Dedifferentiated amniotic fluid mesenchymal stem cell (primary cell): ENCODE measurements around the gene SIGMAR1.

Experiments
- DNase-seq: peaks from one replicate; pipeline ENCODE4 v3.0.0-alpha.2; 2016; ENCODE audit errors: extremely low spot score

The SIGMAR1 gene

GRCh38 chr9:34630402-34631154, 7.0 kb downstream of the SIGMAR1 start:
- no peak for DNase-seq

- no peak for DNase-seq
These were observed 8.1 kb downstream of the SIGMAR1 start for GRCh38 chr9:34629491-34629808.

DNA sequence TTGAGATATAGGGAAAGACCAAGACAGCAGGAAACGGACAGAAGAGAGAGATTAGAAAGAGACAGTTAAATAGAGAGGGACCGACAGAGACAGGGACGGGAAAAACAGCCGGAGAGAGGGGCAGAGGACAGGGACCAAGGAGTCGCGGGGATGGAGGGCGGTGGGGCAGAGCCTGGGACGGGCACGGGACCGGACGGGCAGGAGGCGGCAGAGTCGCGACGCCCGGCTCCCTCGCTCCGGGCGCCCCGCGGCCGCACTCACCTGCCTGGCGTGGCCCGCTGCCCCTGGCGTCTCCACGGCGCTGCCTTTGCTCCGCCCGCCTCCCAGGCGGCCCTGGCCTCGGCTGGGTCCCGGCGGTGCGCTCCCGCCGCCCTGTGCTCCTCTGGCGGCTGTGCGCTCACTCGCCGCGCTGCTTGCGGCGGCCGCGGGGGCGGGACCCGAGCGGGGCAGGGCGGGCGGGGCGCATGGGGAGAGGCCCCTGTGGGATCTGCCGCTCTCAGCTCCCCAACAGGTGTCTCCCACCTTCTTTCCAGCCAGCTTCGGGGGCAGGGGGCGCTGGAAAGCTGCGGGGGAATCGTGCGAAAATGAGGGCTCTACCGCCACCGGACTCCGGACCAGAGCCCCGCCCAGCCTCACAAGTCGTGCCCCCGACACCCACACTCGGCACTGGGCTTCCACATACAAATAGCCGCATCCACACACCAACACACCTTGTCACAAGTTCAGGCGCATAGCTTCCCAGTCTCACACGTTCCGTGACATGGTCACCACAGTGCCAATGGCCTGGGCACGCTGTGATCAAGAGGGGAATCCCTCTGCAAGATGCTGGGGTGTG, 8.7 kb downstream of the SIGMAR1 start, which contains the start of gene ARID3C:
TSS of gene ARID3C (minus strand) at position 411 of the 835 bp plus-strand sequence. CDS start 1,052 bp downstream, outside the sequence.
- no peak for DNase-seq

DNA sequence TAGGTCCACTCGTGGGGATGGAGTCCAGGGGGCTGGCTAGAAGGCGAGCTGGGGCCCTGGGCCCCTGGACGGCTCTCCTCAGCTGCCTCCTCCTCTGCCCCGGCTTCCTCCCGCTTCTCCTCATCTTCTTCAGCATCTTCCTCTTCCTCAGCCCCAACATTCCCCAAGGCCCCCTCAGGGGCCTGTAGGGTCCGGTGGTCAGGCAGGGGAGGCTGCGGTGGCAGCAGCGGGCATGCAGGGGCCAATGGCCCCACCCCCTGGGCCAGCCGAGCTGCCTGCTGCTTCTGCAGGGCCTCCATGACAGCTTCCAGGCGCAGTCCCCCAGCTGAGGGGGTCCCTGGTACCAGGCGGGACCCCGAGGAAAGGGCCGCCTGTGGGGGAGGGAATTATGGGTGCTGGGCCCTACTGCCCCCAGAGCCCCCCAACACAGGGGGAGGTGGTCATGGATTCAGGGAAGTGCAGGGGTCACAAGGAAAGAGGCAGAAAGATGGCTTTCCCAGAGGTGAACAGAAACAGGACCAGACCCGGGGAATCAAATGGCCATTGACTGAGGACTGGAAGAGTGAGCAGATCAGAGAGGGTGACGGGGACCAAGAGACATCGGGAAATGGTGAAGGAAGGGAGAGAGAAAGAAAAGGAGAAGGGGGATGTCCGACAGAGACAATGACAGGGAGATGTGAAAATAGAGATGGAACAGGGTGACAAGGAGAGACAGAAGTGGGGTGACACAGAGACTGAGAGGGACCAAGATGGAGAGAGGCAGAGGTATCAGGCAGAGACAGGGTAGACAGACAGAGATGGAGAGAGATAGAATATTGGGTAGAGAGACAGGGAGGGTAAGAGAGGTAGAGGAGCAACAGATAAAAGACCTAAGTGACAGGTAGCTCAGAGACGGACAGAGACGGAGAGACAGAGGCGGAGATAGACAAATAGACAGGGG, 9.6 kb downstream of the SIGMAR1 start:
- no peak for DNase-seq

GRCh38 chr9:34625186-34625486, 12.5 kb downstream of the SIGMAR1 start:
- DNase-seq, result no peak

GRCh38 chr9:34624475-34625185, 13.0 kb downstream of the SIGMAR1 start:
- no peak for DNase-seq

GRCh38 chr9:34623374-34624235, 14.0 kb downstream of the SIGMAR1 start:
- no peak for DNase-seq

GRCh38 chr9:34620061-34620994, 17.3 kb downstream of the SIGMAR1 start, which contains the start of gene DCTN3:
TSS of gene DCTN3 (minus strand) at chr9:34620495. CDS start at chr9:34620464, 31 bp downstream.
- peak; percentile 99 for DNase-seq

GRCh38 chr9:34615132-34615531, 22.5 kb downstream of the SIGMAR1 start:
- no peak for DNase-seq

DNA sequence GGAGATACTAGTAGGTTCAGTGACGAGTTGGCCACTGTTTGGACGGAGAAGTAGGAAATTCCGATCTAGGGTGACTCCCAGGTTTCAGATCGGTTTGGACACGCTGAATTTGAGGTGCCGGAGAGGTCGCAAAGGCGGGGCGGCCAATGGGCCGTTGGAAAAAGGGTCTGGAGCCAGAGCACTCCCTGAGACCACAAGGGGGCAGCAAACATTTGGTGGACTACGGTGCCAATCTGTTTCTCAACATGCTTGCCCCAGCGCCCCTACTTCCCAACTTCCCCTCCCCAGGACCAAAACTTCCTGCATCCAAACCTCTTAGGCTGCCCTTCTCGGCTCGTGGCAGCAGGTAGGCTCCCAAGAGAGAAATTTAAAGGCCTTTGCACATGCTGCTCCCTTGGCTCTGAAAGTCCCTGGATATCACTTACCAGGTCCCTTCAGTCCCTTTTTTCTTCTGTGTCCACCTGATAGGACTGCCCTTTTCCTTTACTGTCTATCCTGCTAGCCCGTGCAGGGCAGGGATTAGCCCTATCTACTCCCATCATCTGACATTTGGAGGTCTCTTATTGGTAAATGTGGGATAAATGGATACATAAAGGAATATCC, 24.7 kb downstream of the SIGMAR1 start:
- DNase-seq, result peak; percentile 82

GRCh38 chr9:34611811-34612787, 25.5 kb downstream of the SIGMAR1 start, which contains the start of gene RPP25L:
TSS of gene RPP25L (minus strand) at chr9:34612097. CDS start at chr9:34611296, 801 bp downstream.
- DNase-seq, result peak; percentile 74

DNA sequence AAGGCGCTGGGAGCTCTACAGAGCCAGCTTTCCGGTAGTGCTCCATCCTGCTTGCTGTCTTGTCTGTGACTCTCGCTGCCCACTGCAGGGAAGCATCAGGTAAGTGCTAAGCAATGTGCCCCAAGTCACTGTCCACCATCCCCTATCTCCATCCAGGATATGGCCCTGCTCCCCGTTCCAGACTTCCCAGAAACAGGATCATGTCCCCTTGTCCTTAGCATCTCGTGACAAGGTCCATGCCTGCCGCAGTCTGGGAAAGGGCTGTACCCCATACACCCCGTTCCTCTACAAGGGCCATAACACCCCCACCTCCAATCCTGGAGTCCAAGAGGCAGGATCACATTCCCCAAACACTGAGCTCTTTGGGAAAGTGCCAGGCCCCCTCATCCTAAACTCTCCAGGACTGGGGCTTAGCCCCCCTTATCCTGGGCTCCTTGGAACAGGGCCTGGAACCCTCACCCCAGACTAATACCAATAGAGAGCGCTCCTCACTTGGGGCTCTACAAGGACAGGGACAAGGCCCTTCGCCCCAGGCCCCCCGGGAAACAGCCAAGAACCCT, 26.3 kb downstream of the SIGMAR1 start:
- no peak for DNase-seq

GRCh38 chr9:34610434-34611206, 27.0 kb downstream of the SIGMAR1 start:
- no peak for DNase-seq

GRCh38 chr9:34607331-34607730, 30.3 kb downstream of the SIGMAR1 start:
- DNase-seq, result no peak

DNA sequence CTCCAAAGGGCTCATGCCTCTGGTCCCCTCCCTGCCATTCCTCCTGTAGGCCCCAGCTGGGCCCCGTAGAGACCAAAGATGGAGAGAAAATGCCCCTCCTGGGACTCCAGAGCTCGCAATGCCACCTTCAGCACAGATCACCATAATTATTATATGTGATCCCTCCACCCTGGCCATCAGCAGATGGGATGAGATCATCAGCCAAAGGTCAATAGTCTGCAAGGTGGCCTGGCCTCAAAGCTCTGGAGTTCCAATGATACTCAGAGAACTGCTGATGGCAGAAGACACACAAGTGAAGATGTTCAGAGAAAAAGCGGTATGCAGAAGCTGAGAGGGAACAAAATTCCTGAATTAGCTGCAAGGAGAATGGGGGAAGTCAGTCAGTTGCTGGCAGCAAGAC, 30.7 kb downstream of the SIGMAR1 start:
- no peak for DNase-seq

- no peak for DNase-seq
These were observed 31.4 kb downstream of the SIGMAR1 start for GRCh38 chr9:34606190-34606589.
